GM12873 (cell line): ENCODE measurements around the gene RREB1.

ENCODE experiments used
- TF ChIP-seq, protein P1 (sequence below): IDR thresholded peaks from 2 replicates; pipeline ENCODE4 v1.5.1; 2012; ENCODE audit warnings: low read depth, mild to moderate bottlenecking, moderate library complexity, low read length, control low read depth; ENCODE audit not compliant: insufficient read depth; ENCODE audit errors: missing control alignments

The RREB1 gene

DNA sequence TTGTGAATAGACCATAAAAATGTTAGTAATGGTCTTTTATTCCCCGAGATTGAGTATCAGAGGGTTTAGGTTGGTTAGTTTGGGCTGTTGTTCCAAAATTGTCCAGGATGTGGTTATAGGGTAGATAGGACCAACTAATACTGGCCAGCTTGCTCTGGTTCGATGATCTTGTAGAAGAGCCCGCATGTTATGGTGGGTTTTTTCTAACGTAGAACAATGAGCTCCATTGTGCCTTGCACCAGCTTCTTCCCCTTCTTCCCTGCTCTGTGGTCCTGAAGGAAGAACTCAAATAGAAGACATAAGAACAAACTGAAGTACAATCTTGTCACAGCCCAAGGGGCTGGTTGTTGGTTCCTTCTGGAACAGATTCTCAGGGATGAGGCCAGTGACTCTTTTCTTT, 70.5 kb downstream of the RREB1 start:
- TF ChIP-seq, protein P1, sequence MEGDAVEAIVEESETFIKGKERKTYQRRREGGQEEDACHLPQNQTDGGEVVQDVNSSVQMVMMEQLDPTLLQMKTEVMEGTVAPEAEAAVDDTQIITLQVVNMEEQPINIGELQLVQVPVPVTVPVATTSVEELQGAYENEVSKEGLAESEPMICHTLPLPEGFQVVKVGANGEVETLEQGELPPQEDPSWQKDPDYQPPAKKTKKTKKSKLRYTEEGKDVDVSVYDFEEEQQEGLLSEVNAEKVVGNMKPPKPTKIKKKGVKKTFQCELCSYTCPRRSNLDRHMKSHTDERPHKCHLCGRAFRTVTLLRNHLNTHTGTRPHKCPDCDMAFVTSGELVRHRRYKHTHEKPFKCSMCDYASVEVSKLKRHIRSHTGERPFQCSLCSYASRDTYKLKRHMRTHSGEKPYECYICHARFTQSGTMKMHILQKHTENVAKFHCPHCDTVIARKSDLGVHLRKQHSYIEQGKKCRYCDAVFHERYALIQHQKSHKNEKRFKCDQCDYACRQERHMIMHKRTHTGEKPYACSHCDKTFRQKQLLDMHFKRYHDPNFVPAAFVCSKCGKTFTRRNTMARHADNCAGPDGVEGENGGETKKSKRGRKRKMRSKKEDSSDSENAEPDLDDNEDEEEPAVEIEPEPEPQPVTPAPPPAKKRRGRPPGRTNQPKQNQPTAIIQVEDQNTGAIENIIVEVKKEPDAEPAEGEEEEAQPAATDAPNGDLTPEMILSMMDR = no peak

- TF ChIP-seq, protein P1 = no peak
Measured at GRCh38 chr6:7180751-7181150, 73.0 kb downstream of the RREB1 start.

- TF ChIP-seq, protein P1 = no peak
Measured at GRCh38 chr6:7183707-7184106, 75.9 kb downstream of the RREB1 start.

GRCh38 chr6:7184502-7184901, 76.7 kb downstream of the RREB1 start:
- TF ChIP-seq, protein P1 = no peak

- TF ChIP-seq, protein P1 = no peak
Measured at GRCh38 chr6:7185561-7185960, 77.8 kb downstream of the RREB1 start.

DNA sequence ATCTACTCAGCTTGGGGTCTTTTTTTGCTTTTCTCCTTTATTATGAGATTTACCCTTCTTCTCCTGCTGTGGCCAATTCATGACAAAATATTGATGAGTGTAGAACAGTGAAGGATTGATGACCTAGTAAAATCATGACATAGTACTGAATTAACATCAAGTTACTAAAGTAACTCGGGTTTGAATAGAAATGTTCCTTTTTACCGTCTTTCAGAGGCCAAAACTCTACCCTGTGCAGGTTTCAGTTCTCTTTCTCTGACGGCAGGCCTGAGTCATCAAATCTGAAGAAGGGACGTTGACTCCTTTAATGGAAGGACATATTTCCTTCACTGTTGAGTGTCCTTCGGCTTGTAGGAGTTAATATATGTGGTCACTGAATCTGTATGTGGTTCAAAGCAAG, 80.7 kb downstream of the RREB1 start:
- TF ChIP-seq, protein P1 = no peak

- TF ChIP-seq, protein P1 = no peak
Measured at GRCh38 chr6:7189101-7189758, 81.5 kb downstream of the RREB1 start.
